ENCODE data around the gene PPP6R3.

PPP6R3 gene

GRCh38 chr11:68498903-68499883, 38.6 kb downstream of the PPP6R3 start:
- TF ChIP-seq SIN3A (IDR thresholded peaks at IDR 0.05; ENCODE audit: borderline replicate concordance, insufficient read depth, low read length) (no peak), POLR2AphosphoS5 (IDR thresholded peaks at IDR 0.05; ENCODE audit: low read depth, low read length) (no peak), TAF1 (IDR thresholded peaks at IDR 0.05; ENCODE audit: borderline replicate concordance, insufficient read depth, low read length) (no peak), FOXP2 (optimal IDR thresholded peaks at IDR 0.05; ENCODE audit: borderline replicate concordance, extremely low read depth, extremely low read length, insufficient read depth) (no peak), REST (IDR thresholded peaks at IDR 0.05; ENCODE audit: insufficient read depth in 1 of 2, low read depth in 2 of 2, low read length in 2 of 2) (no peak)

GRCh38 chr11:68500206-68500605, 39.7 kb downstream of the PPP6R3 start:
- no peak for TF ChIP-seq SIN3A (IDR thresholded peaks at IDR 0.05; ENCODE audit: borderline replicate concordance, insufficient read depth, low read length)
- no peak for TF ChIP-seq FOXP2 (optimal IDR thresholded peaks at IDR 0.05; ENCODE audit: borderline replicate concordance, extremely low read depth, extremely low read length, insufficient read depth)
- no peak for TF ChIP-seq POLR2AphosphoS5 (IDR thresholded peaks at IDR 0.05; ENCODE audit: low read depth, low read length)
- TF ChIP-seq REST (IDR thresholded peaks at IDR 0.05; ENCODE audit: insufficient read depth in 1 of 2, low read depth in 2 of 2, low read length in 2 of 2), result no peak
- TF ChIP-seq TAF1 (IDR thresholded peaks at IDR 0.05; ENCODE audit: borderline replicate concordance, insufficient read depth, low read length), result no peak

- TF ChIP-seq REST (IDR thresholded peaks at IDR 0.05; ENCODE audit: insufficient read depth in 1 of 2, low read depth in 2 of 2, low read length in 2 of 2) (no peak), FOXP2 (optimal IDR thresholded peaks at IDR 0.05; ENCODE audit: borderline replicate concordance, extremely low read depth, extremely low read length, insufficient read depth) (no peak), POLR2AphosphoS5 (IDR thresholded peaks at IDR 0.05; ENCODE audit: low read depth, low read length) (no peak), SIN3A (IDR thresholded peaks at IDR 0.05; ENCODE audit: borderline replicate concordance, insufficient read depth, low read length) (no peak), TAF1 (IDR thresholded peaks at IDR 0.05; ENCODE audit: borderline replicate concordance, insufficient read depth, low read length) (no peak)
Measured at GRCh38 chr11:68501813-68502212, 41.3 kb downstream of the PPP6R3 start.

GRCh38 chr11:68503251-68503687, 42.7 kb downstream of the PPP6R3 start:
- TF ChIP-seq FOXP2 (optimal IDR thresholded peaks at IDR 0.05; ENCODE audit: borderline replicate concordance, extremely low read depth, extremely low read length, insufficient read depth) (no peak), SIN3A (IDR thresholded peaks at IDR 0.05; ENCODE audit: borderline replicate concordance, insufficient read depth, low read length) (no peak), POLR2AphosphoS5 (IDR thresholded peaks at IDR 0.05; ENCODE audit: low read depth, low read length) (no peak)

- no peak for TF ChIP-seq REST (IDR thresholded peaks at IDR 0.05; ENCODE audit: insufficient read depth in 1 of 2, low read depth in 2 of 2, low read length in 2 of 2)
- TF ChIP-seq SIN3A (IDR thresholded peaks at IDR 0.05; ENCODE audit: borderline replicate concordance, insufficient read depth, low read length), result no peak
- no peak for TF ChIP-seq FOXP2 (optimal IDR thresholded peaks at IDR 0.05; ENCODE audit: borderline replicate concordance, extremely low read depth, extremely low read length, insufficient read depth)
- TF ChIP-seq POLR2AphosphoS5 (IDR thresholded peaks at IDR 0.05; ENCODE audit: low read depth, low read length), result no peak
- no peak for TF ChIP-seq TAF1 (IDR thresholded peaks at IDR 0.05; ENCODE audit: borderline replicate concordance, insufficient read depth, low read length)
Measured at GRCh38 chr11:68503792-68504191, 43.2 kb downstream of the PPP6R3 start.
